H9 (cell line): ENCODE results near the gene SYNGR1. TPM values are rescaled to one million over a fixed set of nuclear protein-coding genes. Genes with fewer than 3 reads are reported as not detected.

Source experiments
- DNase-seq: peaks from one replicate; pipeline ENCODE4 v3.0.0-alpha.2; 2017
- H2AFZ ChIP-seq: one replicate; pipeline ENCODE4 v1.6.1; 2013; ENCODE audit warnings: mild to moderate bottlenecking, low read length, control low read depth, moderate library complexity
- H2AK5ac ChIP-seq: 2 replicates; pipeline ENCODE4 v1.6.1; 2013; ENCODE audit warnings: low read length, control low read depth, mixed read lengths; ENCODE audit not compliant: insufficient read length
- H2BK120ac ChIP-seq: one replicate; pipeline ENCODE4 v1.6.1; 2013; ENCODE audit warnings: low read depth, mild to moderate bottlenecking, low read length, control low read depth, inconsistent platforms; ENCODE audit not compliant: poor library complexity, severe bottlenecking
- H2BK12ac ChIP-seq: 2 replicates; pipeline ENCODE4 v1.6.1; 2013; ENCODE audit warnings: low read length, control low read depth, mixed read lengths, low read depth; ENCODE audit not compliant: insufficient read length
- H2BK15ac ChIP-seq: 2 replicates; pipeline ENCODE4 v1.6.1; 2013; ENCODE audit warnings: low read depth, low read length, control low read depth
- H2BK20ac ChIP-seq: one replicate; pipeline ENCODE4 v1.6.1; 2013; ENCODE audit warnings: low read depth, mild to moderate bottlenecking, low read length, control low read depth, inconsistent platforms; ENCODE audit not compliant: poor library complexity, severe bottlenecking
- H2BK5ac ChIP-seq: 2 replicates; pipeline ENCODE4 v1.6.1; 2013; ENCODE audit warnings: low read length, control low read depth, mixed read lengths; ENCODE audit not compliant: insufficient read length
- H3K14ac ChIP-seq: 2 replicates; pipeline ENCODE4 v1.6.1; 2013; ENCODE audit warnings: low read length, control low read depth; ENCODE audit not compliant: insufficient read depth
- H3K18ac ChIP-seq: 2 replicates; pipeline ENCODE4 v1.6.1; 2013; ENCODE audit warnings: low read depth, mild to moderate bottlenecking, mixed read lengths, low read length, control low read depth; ENCODE audit not compliant: insufficient read length
- H3K23ac ChIP-seq: 2 replicates; pipeline ENCODE4 v1.6.1; 2013; ENCODE audit warnings: low read length, control low read depth, mixed read lengths, low read depth; ENCODE audit not compliant: insufficient read length
- H3K23me2 ChIP-seq: 2 replicates; pipeline ENCODE4 v1.6.1; 2013; ENCODE audit warnings: low read depth, mild to moderate bottlenecking, mixed read lengths, low read length, control low read depth; ENCODE audit not compliant: insufficient read length, poor library complexity, severe bottlenecking
- H3K27ac ChIP-seq: 2 replicates; pipeline ENCODE4 v1.5.1; 2013; ENCODE audit warnings: low read length, control low read depth, mixed read lengths, low read depth; ENCODE audit not compliant: insufficient read length
- H3K27me3 ChIP-seq: 2 replicates; pipeline ENCODE4 v1.6.1; 2013; ENCODE audit warnings: low read length, control low read depth, inconsistent platforms; ENCODE audit not compliant: insufficient read depth
- H3K4ac ChIP-seq: 2 replicates; pipeline ENCODE4 v1.6.1; 2013; ENCODE audit warnings: low read depth, mild to moderate bottlenecking, control low read depth, inconsistent platforms, low read length, moderate library complexity
- H3K4me1 ChIP-seq: 2 replicates; pipeline ENCODE4 v1.6.1; 2013; ENCODE audit warnings: low read length, control low read depth, inconsistent platforms; ENCODE audit not compliant: insufficient read depth
- H3K4me2 ChIP-seq: 2 replicates; pipeline ENCODE4 v1.6.1; 2013; ENCODE audit warnings: low read length, control low read depth, mixed read lengths; ENCODE audit not compliant: insufficient read length, insufficient read depth
- H3K56ac ChIP-seq: 2 replicates; pipeline ENCODE4 v1.6.1; 2013; ENCODE audit warnings: low read depth, mild to moderate bottlenecking, mixed read lengths, low read length, control low read depth; ENCODE audit not compliant: insufficient read length
- H3K79me1 ChIP-seq: 2 replicates; pipeline ENCODE4 v1.6.1; 2013; ENCODE audit warnings: low read depth, mild to moderate bottlenecking, moderate library complexity, low read length, control low read depth, inconsistent platforms; ENCODE audit not compliant: insufficient read depth, poor library complexity, severe bottlenecking
- H3K79me2 ChIP-seq: 2 replicates; pipeline ENCODE4 v1.6.1; 2013; ENCODE audit warnings: low read length, control low read depth, inconsistent platforms; ENCODE audit not compliant: insufficient read depth
- H3K9ac ChIP-seq: 2 replicates; pipeline ENCODE4 v1.6.1; 2013; ENCODE audit warnings: low read length, control low read depth, mixed read lengths; ENCODE audit not compliant: insufficient read length; ENCODE audit errors: extremely low read depth
- H3K9me3 ChIP-seq: one replicate; pipeline ENCODE4 v1.6.1; 2013; ENCODE audit warnings: low read depth, low read length, inconsistent platforms; ENCODE audit not compliant: control insufficient read depth
- H3T11ph ChIP-seq: one replicate; pipeline ENCODE4 v1.6.1; 2013; ENCODE audit warnings: mild to moderate bottlenecking, low read length, control low read depth, inconsistent platforms
- H4K20me1 ChIP-seq: one replicate; pipeline ENCODE4 v1.6.1; 2013; ENCODE audit not compliant: control insufficient read depth, insufficient read length, insufficient read depth
- H4K5ac ChIP-seq: 2 replicates; pipeline ENCODE4 v1.6.1; 2013; ENCODE audit warnings: low read depth, mild to moderate bottlenecking, mixed read lengths, low read length, control low read depth; ENCODE audit not compliant: insufficient read length
- H4K8ac ChIP-seq: replicated peaks from 2 replicates; pipeline ENCODE4 v1.6.1; 2013; ENCODE audit warnings: low read length, control low read depth, mixed read lengths, low read depth; ENCODE audit not compliant: insufficient read length
- H4K91ac ChIP-seq: 2 replicates; pipeline ENCODE4 v1.6.1; 2013; ENCODE audit warnings: low read depth, mild to moderate bottlenecking, moderate library complexity, mixed read lengths, low read length, control low read depth; ENCODE audit not compliant: insufficient read length
- H3K27ac Mint-ChIP-seq, 3 experiments: 2 replicates in 2 of 3; 3 replicates in 1 of 3; pipeline ENCODE4 v1.8.0; 2020 to 2021; ENCODE audit warnings: mixed read lengths in 3 of 3, mild to moderate bottlenecking in 1 of 3, moderate library complexity in 1 of 3
- H3K27me3 Mint-ChIP-seq: 2 replicates; pipeline ENCODE4 v1.8.0; 2021; ENCODE audit warnings: low read depth, mild to moderate bottlenecking, moderate library complexity, mixed read lengths
- H3K36me3 Mint-ChIP-seq, 3 experiments: 2 replicates in 2 of 3; 3 replicates in 1 of 3; pipeline ENCODE4 v1.8.0; 2020 to 2021; ENCODE audit warnings: low read depth in 3 of 3, mixed read lengths in 3 of 3; ENCODE audit not compliant: insufficient read depth in 1 of 3
- H3K4me1 Mint-ChIP-seq, 2 experiments: 2 replicates each; pipeline ENCODE4 v1.8.0; 2020; ENCODE audit warnings: mixed read lengths in 2 of 2
- H3K4me3 Mint-ChIP-seq, 2 experiments: 2 replicates in 1 of 2; 3 replicates in 1 of 2; pipeline ENCODE4 v1.8.0; 2020 to 2021; ENCODE audit warnings: mild to moderate bottlenecking in 2 of 2, mixed read lengths in 2 of 2, moderate library complexity in 1 of 2
- H3K9me3 Mint-ChIP-seq, 2 experiments: 2 replicates in 1 of 2; 3 replicates in 1 of 2; pipeline ENCODE4 v1.8.0; 2020; ENCODE audit warnings: mild to moderate bottlenecking in 2 of 2, mixed read lengths in 2 of 2, moderate library complexity in 1 of 2
- CTCF ChIP-seq: fragments of 200-600 bp; sonication (generic); conservative IDR thresholded peaks from 3 replicates; pipeline ENCODE4 v1.8.0; 2021; ENCODE audit warnings: antibody characterized with exemption, mild to moderate bottlenecking
- WGBS: extraction: QIAGEN DNeasy Blood & Tissue Kit; methylation state at CpG from one replicate; pipeline ENCODE4 v1.1.7; 2013; ENCODE audit warnings: missing lambda C conversion rate, low lambda C conversion rate, mixed read lengths; ENCODE audit not compliant: insufficient read length; ENCODE audit errors: extremely low coverage; 5-methylcytosine and 5-hydroxymethylcytosine counted together
- total RNA-seq: library from RNA; stranded (reverse); gene quantifications from 2 replicates; pipeline ENCODE4 v1.2.1, GENCODE V29; 2021

The SYNGR1 gene
- total RNA-seq, 1 experiment from 2014 or later: 13.2 TPM

GRCh38 chr22:39416319-39416718 is 66.5 kb downstream of the SYNGR1 start:
- no CpG with 5 or more reads among the region's 7 CpGs for WGBS
- Histone ChIP-seq H3K9me3 (no peaks in the 10 kb centered on the region), H2BK15ac (no peak overlapping the region)

More at GRCh38 chr22:39416319-39416718, 66.5 kb downstream of the SYNGR1 start:
- no peak overlapping the region for H3K23ac ChIP-seq
- no peak overlapping the region for H3K27ac ChIP-seq
- no peaks in the 10 kb centered on the region for H3K23me2 ChIP-seq
- H2AK5ac ChIP-seq: no peak overlapping the region
- H3T11ph ChIP-seq: no peak overlapping the region
- H3K4me3 Mint-ChIP-seq: no peak overlapping the region
- DNase-seq: no peak
- H4K20me1 ChIP-seq: peaks cover 2% of the 10 kb centered on the region
- no peak overlapping the region for H3K18ac ChIP-seq
- no peak for TF ChIP-seq CTCF
- no peak overlapping the region for H3K4ac ChIP-seq
- H3K36me3 Mint-ChIP-seq: peaks cover 15 to 52% (median 33%) of the 10 kb centered on the region in 3 experiments; a peak in 6 of 7 replicates
- no peak overlapping the region for H2AFZ ChIP-seq
- H4K91ac ChIP-seq: no peak overlapping the region
- H2BK20ac ChIP-seq: no peak overlapping the region
- no peak overlapping the region for H4K5ac ChIP-seq
- no peaks in the 10 kb centered on the region for H3K79me2 ChIP-seq
- no peak overlapping the region for H3K56ac ChIP-seq
- no peak overlapping the region for H2BK12ac ChIP-seq
- no peak overlapping the region for H2BK120ac ChIP-seq
- H3K14ac ChIP-seq: no peak overlapping the region
- H3K9me3 Mint-ChIP-seq: no peaks in the 10 kb centered on the region
- H3K9ac ChIP-seq: no peak overlapping the region
- H3K4me1 Mint-ChIP-seq: peaks cover 0 to 3% of the 10 kb centered on the region in 2 experiments; a peak in 1 of 4 replicates
- H3K27me3 ChIP-seq: no peaks in the 10 kb centered on the region
- no peaks in the 10 kb centered on the region for H3K4me1 ChIP-seq
- H3K27me3 Mint-ChIP-seq: no peaks in the 10 kb centered on the region; the same call in 1 of the 2 replicates
- no peak overlapping the region for H2BK5ac ChIP-seq
- H3K4me2 ChIP-seq: no peak overlapping the region
- no peaks in the 10 kb centered on the region for H3K79me1 ChIP-seq
- no peak overlapping the region for H3K27ac Mint-ChIP-seq
- no peak overlapping the region for H4K8ac ChIP-seq
